ENCODE data around the gene MACROD2.

GRCh38 chr20:16049529-16050093 is 2054.3 kb downstream of the MACROD2 start:
- TF ChIP-seq POLR2A (IDR thresholded peaks at IDR 0.05; ENCODE audit: low read depth, low read length) (no peak), RCOR1 (IDR thresholded peaks at IDR 0.05; ENCODE audit: insufficient replicate concordance, low read length) (no peak), RAD21 (IDR thresholded peaks at IDR 0.05; ENCODE audit: low read length) (no peak)
- TF ChIP-seq, protein P1, sequence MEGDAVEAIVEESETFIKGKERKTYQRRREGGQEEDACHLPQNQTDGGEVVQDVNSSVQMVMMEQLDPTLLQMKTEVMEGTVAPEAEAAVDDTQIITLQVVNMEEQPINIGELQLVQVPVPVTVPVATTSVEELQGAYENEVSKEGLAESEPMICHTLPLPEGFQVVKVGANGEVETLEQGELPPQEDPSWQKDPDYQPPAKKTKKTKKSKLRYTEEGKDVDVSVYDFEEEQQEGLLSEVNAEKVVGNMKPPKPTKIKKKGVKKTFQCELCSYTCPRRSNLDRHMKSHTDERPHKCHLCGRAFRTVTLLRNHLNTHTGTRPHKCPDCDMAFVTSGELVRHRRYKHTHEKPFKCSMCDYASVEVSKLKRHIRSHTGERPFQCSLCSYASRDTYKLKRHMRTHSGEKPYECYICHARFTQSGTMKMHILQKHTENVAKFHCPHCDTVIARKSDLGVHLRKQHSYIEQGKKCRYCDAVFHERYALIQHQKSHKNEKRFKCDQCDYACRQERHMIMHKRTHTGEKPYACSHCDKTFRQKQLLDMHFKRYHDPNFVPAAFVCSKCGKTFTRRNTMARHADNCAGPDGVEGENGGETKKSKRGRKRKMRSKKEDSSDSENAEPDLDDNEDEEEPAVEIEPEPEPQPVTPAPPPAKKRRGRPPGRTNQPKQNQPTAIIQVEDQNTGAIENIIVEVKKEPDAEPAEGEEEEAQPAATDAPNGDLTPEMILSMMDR (conservative IDR thresholded peaks at IDR 0.05; ENCODE audit: low read depth, low read length), result no peak

Data from IMR-90 (cell line).